Left lobe of liver (tissue), 2 donors: ENCODE data around the gene BET1. TPM values are rescaled to one million over a fixed set of nuclear protein-coding genes. Genes with fewer than 3 reads are reported as not detected.

Experiments used
- ATAC-seq: fragments of 200-7000 bp; cut with Tn5 transposase; one replicate; pipeline ENCODE4 v1.9.1; 2020; ENCODE audit warnings: mild to moderate bottlenecking, moderate library complexity
- DNase-seq: peaks from one replicate; pipeline ENCODE4 v3.0.0-alpha.2; 2020; ENCODE audit warnings: low spot score
- total RNA-seq: library from RNA; stranded (reverse); gene quantifications from one replicate; pipeline ENCODE4 v1.2.1, GENCODE V29; 2021
- donor health status: DM: no; HTN: no; CAD: no; lungs with moderate emphysema.
- donor health status: DM: no; HTN: yes; CAD: no.

BET1 gene
- total RNA-seq, 1 donor from 2014 or later = 17.1 TPM

DNA sequence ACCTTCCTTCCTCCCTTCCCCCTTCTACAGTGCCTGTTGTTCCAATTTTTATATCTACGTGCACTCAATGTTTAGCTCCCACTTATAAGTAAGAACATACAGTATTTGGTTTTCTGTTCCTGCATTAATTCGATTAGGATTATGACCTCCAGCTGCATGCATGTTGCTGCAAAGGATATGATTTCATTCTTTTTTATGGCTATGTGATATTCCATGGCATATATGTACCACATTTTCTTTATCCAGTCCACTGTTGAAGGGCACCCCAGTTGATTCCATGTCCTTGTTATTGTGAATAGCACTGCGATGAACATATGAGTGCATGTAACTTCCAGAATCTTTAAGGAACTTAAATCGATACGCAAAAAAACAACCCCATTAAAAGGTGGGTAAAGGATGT lies 39.9 kb downstream of the BET1 start:
- DNase-seq = no peak

DNA sequence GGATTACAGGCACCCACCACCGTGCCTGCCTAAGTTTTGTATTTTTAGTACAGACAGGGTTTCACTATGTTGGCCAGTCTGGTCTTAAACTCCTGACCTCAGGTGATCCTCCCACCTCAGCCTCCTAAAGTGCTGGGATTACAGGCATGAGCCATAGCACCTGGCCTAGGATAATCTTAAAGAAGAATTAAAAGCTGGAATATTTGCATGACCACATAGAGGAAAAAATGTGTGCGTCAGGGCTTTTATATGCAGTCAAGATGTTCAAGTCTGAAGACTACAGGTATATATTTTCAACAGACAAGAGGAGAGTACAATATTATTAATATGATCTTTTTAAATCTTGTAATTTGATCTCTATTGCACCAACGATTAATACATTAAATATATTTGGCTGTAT lies 43.2 kb downstream of the BET1 start:
- ATAC-seq = no peak

More for the DNA sequence above, 39.9 kb downstream of the BET1 start:
- no peak for ATAC-seq

DNA sequence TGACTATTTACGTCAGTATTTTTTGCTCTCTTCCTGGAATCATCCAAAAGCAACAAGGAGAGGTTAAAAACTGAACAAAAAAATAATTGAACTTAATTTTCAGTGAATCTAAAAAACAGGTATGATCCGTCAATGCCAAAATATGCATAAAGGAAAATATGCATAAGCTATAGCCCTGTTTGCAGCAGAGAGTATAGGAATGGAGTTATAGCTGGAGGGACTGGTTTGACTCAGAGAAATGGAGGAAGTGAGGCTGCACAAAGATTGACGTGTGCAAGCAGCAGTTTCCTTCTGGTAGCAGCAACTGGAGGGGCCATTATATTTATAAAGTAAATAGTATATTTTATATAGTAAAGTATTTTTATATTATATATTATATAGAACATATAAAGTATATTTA lies 45.5 kb downstream of the BET1 start:
- no peak for ATAC-seq
- no peak for DNase-seq

More for the DNA sequence above, 43.2 kb downstream of the BET1 start:
- no peak for DNase-seq

DNA sequence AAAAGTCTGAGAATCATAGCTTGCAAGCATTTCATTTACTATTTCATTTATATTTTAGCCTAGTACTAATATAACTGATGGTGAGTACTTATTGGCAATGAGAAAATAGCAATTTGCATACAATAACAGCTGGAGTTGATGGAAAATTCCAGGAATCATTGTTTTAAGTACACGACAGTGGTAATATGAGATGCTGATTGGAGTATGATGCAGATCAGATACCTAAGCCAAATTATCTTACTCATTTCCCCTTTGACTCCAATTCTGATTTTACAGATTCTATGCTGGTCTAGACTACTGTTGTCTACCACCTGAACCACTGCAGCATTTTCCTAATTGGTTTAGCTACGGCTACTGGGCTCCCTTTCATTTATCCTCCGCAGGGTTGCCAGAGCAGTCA lies 45.9 kb downstream of the BET1 start:
- no peak for ATAC-seq

DNA sequence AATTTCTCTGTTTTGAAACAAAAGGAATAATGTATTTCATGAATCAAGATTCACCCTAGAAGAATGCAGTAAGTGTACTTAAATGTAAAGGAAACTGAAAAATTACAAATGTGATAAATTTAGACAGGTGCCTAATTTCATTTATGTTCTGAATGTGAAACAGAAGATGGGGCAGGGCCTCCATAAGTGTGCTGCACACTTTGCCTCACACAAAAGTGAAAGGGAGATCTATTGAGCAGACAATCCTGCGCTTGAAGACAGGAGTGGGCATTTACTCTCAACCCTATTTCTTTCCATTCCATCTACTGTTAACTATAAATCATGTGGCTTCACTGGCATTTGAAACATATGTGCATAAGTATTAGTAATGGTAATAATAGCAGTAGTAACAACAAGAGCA lies 46.4 kb downstream of the BET1 start:
- ATAC-seq (no peak), DNase-seq (no peak)

More for the DNA sequence above, 45.9 kb downstream of the BET1 start:
- no peak for DNase-seq

DNA sequence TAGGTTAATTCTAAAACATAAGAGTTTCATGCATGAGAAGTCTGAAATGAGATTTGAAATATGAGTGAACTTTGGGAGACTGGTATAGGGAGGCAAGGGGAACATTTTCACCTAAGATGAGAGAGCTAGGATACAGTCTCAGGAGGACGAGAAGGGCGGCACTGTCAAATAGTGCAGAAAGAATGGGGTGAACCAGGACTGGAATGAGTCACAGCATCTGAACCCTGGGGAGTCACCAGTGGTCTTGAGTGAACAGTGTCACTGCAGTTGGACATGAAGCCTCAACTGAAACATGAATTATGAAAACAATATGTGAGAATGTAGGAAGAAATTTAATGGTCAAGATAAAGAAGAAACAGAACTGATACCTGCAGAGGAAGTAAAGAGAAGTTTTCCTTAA lies 48.9 kb downstream of the BET1 start:
- DNase-seq (no peak), ATAC-seq (no peak)

DNA sequence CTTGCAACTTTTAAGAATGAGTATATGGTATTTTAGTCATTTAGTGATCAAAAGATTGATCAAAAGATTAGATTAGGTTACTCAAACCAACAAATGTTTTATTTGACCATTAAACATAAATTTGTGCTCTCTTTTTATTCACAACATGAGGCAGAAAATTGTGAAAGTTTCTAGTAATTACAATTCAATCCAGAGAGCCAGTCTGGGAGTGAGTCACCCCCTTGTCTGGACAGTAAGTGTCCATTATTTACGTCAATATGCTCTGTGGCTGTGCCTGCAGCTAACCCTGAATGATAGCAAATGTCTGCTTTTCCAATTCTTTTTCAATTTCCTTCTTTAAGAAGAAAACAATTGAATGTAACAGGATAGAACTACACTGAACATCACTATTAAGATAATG lies 54.7 kb downstream of the BET1 start:
- no peak for ATAC-seq
- DNase-seq = no peak

DNA sequence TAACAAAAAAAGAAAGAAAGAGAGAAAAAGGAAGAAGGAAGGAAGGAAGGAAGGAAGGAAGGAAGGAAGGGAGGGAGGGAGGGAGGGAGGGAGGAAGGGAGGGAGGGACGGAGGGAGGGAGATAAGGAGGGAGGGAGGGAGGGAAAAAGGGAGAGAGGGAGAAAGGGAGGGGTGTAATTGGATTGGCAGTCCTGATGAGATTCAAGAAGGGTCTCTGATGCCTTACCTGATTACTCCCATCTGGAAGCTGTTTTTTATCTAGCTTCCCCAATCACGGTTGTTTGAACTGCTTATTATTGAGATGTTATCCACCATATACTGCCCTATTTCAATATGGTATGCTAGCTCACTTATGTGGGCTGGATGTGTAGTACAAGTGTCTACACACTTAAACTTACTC lies 55.3 kb downstream of the BET1 start:
- DNase-seq (no peak), ATAC-seq (no peak)

DNA sequence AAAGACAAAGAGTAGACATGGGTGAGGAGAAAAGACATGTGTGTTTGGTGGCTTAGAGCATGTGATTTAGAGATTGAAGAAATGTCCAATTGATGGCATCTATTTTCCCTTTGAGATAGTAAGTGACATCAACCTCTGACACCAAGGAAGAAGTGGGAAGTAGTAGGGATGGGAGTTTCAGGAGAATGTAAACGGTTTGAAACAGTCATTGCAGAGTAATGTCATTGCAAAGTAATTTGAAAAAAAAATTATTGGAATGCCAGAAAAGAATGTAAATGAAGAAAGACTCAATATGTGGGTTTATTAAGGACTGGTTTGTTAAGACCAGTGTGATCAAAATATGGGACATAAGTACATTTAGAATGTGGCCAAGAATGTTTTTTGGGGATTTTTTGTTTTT lies 56.0 kb downstream of the BET1 start:
- ATAC-seq = no peak
- DNase-seq = no peak

DNA sequence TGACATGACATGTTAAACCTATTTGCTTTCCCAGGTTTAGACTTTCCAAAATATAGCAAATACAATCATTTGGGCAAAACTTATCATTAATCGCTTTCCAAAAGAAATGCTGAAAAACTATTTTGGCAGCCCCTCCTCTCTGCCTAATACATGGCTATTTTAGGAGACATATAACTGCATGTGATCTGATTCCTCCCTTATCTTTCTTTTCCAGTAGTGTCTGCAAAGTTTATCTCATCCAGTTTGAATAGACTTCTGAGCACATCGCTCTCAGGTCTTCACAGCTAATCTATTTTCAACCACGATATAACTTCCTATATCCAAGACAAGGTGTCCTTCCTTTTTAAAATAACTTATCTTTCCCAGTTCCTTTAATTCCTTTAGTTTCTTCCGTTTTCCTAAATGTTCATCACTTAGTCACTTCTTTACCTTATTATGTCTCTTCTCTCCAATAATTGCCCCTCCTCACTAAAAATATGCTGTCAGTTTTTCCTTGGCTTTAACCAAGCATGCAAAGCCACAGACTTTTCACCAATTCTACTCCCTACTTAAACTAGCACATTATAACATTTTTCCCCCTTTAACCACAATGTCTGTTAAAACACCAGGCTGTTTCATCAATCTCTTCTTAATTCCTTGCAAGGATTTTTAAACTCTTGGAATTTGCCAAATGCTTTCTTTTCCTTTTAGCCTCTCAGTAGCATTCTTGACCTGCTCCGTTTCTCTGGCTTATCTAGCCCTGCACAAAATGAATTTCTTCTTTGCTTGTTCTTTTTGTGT lies 58.2 kb downstream of the BET1 start:
- ATAC-seq = no peak
- DNase-seq = no peak

DNA sequence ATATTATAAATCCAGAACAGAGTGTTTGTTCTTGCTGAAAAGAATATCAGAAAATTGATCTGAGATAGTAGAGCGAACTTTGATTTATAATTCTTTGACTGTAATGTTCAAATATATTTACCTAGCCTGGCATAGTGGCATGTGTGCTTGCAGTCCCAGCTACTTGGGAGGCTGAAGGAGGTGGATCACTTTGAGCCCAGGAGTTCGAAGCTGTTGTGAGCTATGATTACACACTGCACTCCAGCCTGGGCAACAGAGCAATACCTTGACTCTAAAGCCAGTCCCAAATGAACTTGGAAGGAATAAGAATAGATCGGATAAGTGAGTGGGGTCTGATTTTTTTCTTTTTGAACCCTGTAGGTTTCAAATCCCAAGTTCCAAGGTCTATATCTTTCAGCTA lies 59.1 kb downstream of the BET1 start:
- DNase-seq (no peak), ATAC-seq (no peak)

DNA sequence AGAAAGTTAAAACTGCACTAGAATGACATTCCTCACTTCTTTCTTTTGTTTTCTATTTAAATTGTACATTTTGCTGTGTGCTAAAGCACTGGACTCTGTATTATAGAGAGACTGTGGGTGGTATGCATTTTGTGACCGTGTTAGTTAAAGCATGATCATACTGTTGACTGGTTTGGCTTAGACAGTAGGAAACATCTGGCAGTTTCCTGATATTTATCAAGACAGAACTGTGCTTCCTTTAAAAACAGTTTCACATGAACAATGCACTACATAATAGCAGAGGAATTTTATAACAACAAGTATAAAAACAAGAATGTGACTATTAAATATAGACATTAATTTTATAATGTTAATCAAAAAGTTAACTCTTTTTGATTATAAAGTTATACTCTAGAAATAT lies 59.5 kb downstream of the BET1 start:
- ATAC-seq (no peak), DNase-seq (no peak)

DNA sequence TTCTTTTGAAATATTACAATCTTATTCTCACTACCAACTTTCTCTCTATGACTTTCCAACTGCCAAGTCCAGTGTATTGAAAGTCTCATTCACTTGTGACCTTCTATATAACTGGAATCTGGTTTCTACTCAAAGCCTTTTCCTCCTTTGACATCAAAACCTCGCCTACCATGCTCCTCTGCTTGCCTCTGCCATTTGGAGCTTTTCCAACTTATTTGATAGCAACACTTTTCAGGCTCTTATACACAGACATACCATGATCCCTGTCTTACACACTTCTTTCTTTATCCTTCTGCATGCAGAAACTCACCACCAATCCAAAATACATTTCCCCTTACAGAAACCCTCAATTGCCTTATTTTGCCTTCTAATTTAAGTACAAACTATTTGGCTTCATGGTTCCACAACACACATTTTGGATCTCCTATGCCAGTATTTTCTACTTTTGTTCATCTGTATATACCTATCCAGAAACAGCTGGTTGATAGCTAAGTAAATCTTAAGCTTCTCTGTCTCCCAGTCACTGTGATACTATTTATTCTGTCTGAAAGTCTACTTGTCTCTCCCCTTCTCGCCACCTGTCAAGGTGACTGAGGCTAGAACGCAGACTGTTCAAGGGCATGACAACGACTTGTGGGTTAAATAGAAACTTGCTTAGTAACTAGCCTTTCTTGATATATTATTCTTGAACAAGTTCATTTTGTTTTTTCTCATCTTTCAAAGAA lies 60.2 kb downstream of the BET1 start:
- DNase-seq = no peak

More for the DNA sequence above, 60.2 kb downstream of the BET1 start:
- ATAC-seq = no peak

Other genes starting within 250 kb of the BET1 start
- gene TFPI2, start 113.6 kb downstream of the BET1 start, total RNA-seq = 0.96 TPM
- gene GNGT1, start 97.8 kb downstream of the BET1 start, total RNA-seq = not detected
- gene GNG11, start 82.6 kb downstream of the BET1 start, total RNA-seq = 1.6 TPM